Right lobe of liver (tissue), 4 donors: ENCODE measurements around the gene OR2T27.

Source experiments
- CTCF ChIP-seq, 4 donors: fragments of 200-600 bp in 3 of 4; fragments of 450-650 bp in 1 of 4; IDR thresholded peaks; one replicate each; pipeline versions ENCODE4 v1.5.1 to v1.8.0; 2016 to 2022; ENCODE audit warnings: antibody characterized with exemption in 4 of 4, mild to moderate bottlenecking in 2 of 4
- POLR2A ChIP-seq: fragments of 450-650 bp; IDR thresholded peaks from one replicate; pipeline ENCODE4 v1.6.1; 2017; ENCODE audit warnings: antibody characterized with exemption, mild to moderate bottlenecking
- donor health status: DM: no; HTN: no; CAD: no.
- donor health status: DM: no; HTN: no; CAD: no.
- donor health status: DM: no; HTN: yes; CAD: no.

GRCh38 chr1:248697907-248698306 lies 42.6 kb upstream of the OR2T27 start:
- TF ChIP-seq CTCF (IDR thresholded peaks at IDR 0.05), result no peak
- no peak for TF ChIP-seq POLR2A
